Measurements from ENCODE around the gene RHBDL2. TPM values are rescaled to one million over a fixed set of nuclear protein-coding genes. Genes with fewer than 3 reads are reported as not detected.

RHBDL2 gene
- polyA plus RNA-seq, 1 donor from 2014 or later = not detected

GRCh38 chr1:38918568-38918967 lies 23.1 kb downstream of the RHBDL2 start:
- peaks cover 3% of the 10 kb centered on the region for H3K9me3 ChIP-seq (ENCODE audit: low read length)
- H3K79me2 ChIP-seq (replicated peaks; ENCODE audit: insufficient read depth, low read length) = no peaks in the 10 kb centered on the region
- H3K27me3 ChIP-seq (ENCODE audit: insufficient read depth, low read depth, low read length) = no peaks in the 10 kb centered on the region
- TF ChIP-seq MXI1 (conservative IDR thresholded peaks at IDR 0.05; ENCODE audit: poor library complexity, severe bottlenecking) = no peak
- no peak for TF ChIP-seq SMC3 (conservative IDR thresholded peaks at IDR 0.05; ENCODE audit: poor library complexity)
- TF ChIP-seq POLR2AphosphoS5 (IDR thresholded peaks at IDR 0.05) = no peak
- no peak for TF ChIP-seq RAD21 (conservative IDR thresholded peaks at IDR 0.05)
- TF ChIP-seq REST (IDR thresholded peaks at IDR 0.05; ENCODE audit: borderline replicate concordance) = no peak
- TF ChIP-seq EZH2 (IDR thresholded peaks at IDR 0.05; ENCODE audit: borderline replicate concordance, insufficient read depth, low read length, poor library complexity, severe bottlenecking) = no peak
- no peak for TF ChIP-seq TAF1 (IDR thresholded peaks at IDR 0.05; ENCODE audit: low read depth)
- no peak for TF ChIP-seq EP300 (conservative IDR thresholded peaks at IDR 0.05; ENCODE audit: poor library complexity, severe bottlenecking)
- TF ChIP-seq CTCF (IDR thresholded peaks at IDR 0.05; ENCODE audit: poor library complexity, severe bottlenecking) = no peak
- no peak overlapping the region for H2AFZ ChIP-seq (ENCODE audit: low read depth, low read length)
- no peak overlapping the region for H3K9ac ChIP-seq (ENCODE audit: low read length)
- no peak overlapping the region for H3K27ac ChIP-seq (ENCODE audit: low read length)
- no peaks in the 10 kb centered on the region for H3K36me3 ChIP-seq (ENCODE audit: insufficient read depth, low read length)
- no peak overlapping the region for H3K4me2 ChIP-seq (ENCODE audit: low read length)
- H4K20me1 ChIP-seq (ENCODE audit: insufficient read depth) = no peaks in the 10 kb centered on the region
- H3K4me3 ChIP-seq (ENCODE audit: low read length) = no peak overlapping the region
- no peaks in the 10 kb centered on the region for H3K9me2 ChIP-seq (ENCODE audit: insufficient read depth, low read length)
- H3F3A ChIP-seq (ENCODE audit: insufficient read depth, low read length, poor library complexity, severe bottlenecking) = no peaks in the 10 kb centered on the region

GRCh38 chr1:38917772-38918171 lies 23.9 kb downstream of the RHBDL2 start:
- H3K79me2 ChIP-seq (replicated peaks; ENCODE audit: insufficient read depth, low read length) = no peaks in the 10 kb centered on the region
- no peaks in the 10 kb centered on the region for H3F3A ChIP-seq (ENCODE audit: insufficient read depth, low read length, poor library complexity, severe bottlenecking)
- no peaks in the 10 kb centered on the region for H3K27me3 ChIP-seq (ENCODE audit: insufficient read depth, low read depth, low read length)
- no peak overlapping the region for H3K27ac ChIP-seq (ENCODE audit: low read length)
- no peaks in the 10 kb centered on the region for H3K36me3 ChIP-seq (ENCODE audit: insufficient read depth, low read length)
- no peak overlapping the region for H2AFZ ChIP-seq (ENCODE audit: low read depth, low read length)
- no peak overlapping the region for H3K4me2 ChIP-seq (ENCODE audit: low read length)
- H3K9me3 ChIP-seq (ENCODE audit: low read length) = peaks cover 3% of the 10 kb centered on the region
- H3K4me3 ChIP-seq (ENCODE audit: low read length) = no peak overlapping the region
- H3K9me2 ChIP-seq (ENCODE audit: insufficient read depth, low read length) = no peaks in the 10 kb centered on the region
- H3K9ac ChIP-seq (ENCODE audit: low read length) = no peak overlapping the region
- H4K20me1 ChIP-seq (ENCODE audit: insufficient read depth) = no peaks in the 10 kb centered on the region
- TF ChIP-seq REST (IDR thresholded peaks at IDR 0.05; ENCODE audit: borderline replicate concordance) = no peak
- no peak for TF ChIP-seq MXI1 (conservative IDR thresholded peaks at IDR 0.05; ENCODE audit: poor library complexity, severe bottlenecking)
- no peak for TF ChIP-seq SMC3 (conservative IDR thresholded peaks at IDR 0.05; ENCODE audit: poor library complexity)
- TF ChIP-seq EP300 (conservative IDR thresholded peaks at IDR 0.05; ENCODE audit: poor library complexity, severe bottlenecking) = no peak
- TF ChIP-seq EZH2 (IDR thresholded peaks at IDR 0.05; ENCODE audit: borderline replicate concordance, insufficient read depth, low read length, poor library complexity, severe bottlenecking) = no peak
- no peak for TF ChIP-seq POLR2AphosphoS5 (IDR thresholded peaks at IDR 0.05)
